SW480 (cell line): ENCODE results near the gene PPP2R2C.

Source experiments
- DNase-seq: peaks from one replicate; pipeline ENCODE4 v3.0.0-alpha.2; 2016; ENCODE audit warnings: low spot score

Gene PPP2R2C

DNA sequence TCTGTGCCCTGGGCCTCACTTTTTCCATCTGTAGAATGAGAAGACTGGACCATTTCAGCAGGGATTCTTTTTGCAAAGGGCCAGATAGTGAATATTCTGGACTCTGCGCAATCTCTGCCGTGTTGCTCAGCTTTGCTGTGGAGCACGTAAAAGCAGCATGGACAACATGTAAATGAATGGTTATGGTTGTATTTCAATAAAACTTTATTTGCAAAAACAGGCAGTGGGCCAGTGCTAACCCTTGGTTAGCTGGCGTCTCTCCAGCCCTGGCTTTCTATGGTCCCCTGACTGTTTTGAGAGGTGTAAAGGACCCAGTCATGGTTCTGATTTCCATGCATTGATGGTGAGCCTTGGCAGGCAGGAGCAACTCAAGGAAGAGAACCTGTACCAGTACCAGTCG is 184.1 kb downstream of the PPP2R2C start:
- DNase-seq, result no peak

DNA sequence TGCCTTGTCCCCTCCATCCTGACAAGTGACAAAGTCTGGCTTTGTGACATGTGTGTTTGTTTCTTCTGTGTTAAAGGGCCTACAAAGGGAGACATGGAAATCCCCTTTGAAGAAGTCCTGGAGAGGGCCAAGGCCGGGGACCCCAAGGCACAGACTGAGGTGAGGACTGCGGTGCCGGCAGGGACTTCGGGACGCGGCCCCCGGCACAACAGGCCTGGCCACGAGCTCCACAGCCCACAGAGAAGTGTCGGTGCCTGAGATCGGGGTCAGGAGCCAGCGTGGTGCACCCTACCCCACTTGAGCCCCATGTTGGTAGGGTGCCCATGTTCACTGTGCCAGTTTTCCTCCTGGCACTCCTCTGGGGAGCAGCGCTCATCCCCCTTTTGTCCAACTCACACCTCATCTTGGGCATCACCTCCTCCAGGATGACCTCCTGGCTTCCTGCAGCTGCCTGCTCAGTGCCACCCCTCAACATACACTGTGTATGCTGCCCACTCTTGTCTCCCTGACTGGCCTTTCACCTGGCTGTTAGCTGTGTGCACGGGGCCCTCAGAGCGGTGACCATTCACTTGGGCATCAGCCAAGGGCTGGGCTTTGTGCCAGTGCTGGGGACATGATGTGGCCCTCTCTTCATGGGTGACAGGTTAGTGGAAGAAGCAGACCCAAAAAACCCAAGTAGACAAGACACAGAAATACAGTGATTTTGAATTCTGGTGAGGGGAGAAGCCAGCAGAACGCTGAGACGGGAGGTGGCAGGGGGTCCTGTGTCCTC is 185.2 kb downstream of the PPP2R2C start:
- no peak for DNase-seq

DNA sequence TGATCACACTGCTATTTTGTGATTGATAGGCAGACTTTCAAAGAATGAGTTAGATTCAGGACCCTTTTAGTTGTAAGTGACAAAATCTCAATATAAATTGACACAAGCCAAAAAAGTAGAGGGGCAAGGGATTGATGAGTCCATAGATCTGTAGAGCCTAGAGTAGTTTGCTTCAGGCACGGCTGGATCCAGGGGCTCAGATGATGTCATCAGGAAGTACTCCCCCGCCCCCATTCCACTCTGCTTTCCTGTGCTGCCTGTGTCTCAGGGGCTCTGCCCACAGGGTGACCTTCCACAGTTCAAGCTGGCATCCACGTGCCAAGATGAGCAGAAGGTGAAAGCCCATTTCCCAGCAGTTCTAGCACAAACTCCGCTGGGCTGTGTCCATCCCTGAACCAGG is 189.1 kb downstream of the PPP2R2C start:
- no peak for DNase-seq

DNA sequence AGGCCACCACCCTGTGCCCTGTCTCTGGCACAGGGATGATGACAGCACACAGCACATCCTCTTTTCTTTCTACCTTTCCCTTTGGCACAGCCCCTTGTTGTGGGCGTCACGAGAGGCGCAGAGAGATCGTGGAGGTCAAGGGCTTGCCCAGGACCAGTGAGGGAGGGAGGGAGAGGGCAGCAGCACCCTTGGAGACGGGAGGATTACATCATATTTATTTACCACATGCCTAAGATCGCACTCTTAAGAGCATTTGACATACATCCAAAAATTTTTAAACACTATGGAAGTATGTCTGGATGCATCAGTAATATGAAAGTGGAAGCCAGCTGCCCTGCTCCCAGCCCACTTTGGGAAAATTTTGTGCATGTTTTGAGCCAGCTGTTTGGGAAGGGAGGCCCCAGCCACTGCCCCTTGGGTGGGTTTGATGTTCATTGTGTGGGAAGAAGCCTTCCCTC is 190.1 kb downstream of the PPP2R2C start:
- DNase-seq, result no peak

DNA sequence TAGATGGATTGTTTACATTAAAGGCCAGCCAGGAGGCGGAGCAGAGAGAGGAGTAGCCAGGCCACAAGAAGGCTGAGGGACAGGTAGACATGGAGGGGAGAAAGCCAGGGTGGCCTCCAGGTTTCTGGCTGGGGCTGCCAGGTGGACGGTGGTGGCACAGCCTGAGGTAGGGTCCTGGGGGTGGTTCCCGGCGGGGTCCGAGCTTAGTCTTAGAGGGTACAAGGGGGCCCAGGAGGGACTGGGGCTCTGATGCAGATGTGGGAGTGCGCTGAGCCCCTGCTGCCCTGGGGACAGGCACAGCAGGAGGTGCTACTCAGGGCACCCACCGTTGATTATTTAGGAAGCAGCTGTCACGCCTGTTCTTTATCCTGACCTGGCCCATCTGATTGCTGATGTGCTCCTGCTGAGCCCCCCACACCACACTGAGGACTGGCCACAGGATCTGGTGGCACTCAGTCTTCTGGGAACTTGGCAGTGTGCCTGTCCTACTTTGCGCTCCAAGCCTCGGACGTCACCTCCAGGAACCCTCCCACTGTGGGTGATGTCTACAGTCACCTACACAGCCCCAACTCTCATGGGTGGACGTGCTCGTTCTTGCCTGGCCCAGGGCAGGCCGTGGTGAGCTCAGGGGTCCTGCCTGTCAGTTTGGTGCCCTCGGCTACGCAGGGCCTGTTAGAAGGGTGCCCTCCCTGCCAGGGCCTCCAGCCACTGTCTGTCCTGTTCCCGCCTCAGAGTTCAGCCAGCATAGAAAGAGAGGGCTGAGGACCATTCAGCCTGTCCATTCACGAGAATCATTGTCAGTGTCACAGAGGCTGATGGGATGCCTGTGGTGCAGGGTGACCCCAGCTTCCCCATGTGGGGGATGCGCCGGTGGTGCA is 190.7 kb downstream of the PPP2R2C start:
- DNase-seq, result no peak

DNA sequence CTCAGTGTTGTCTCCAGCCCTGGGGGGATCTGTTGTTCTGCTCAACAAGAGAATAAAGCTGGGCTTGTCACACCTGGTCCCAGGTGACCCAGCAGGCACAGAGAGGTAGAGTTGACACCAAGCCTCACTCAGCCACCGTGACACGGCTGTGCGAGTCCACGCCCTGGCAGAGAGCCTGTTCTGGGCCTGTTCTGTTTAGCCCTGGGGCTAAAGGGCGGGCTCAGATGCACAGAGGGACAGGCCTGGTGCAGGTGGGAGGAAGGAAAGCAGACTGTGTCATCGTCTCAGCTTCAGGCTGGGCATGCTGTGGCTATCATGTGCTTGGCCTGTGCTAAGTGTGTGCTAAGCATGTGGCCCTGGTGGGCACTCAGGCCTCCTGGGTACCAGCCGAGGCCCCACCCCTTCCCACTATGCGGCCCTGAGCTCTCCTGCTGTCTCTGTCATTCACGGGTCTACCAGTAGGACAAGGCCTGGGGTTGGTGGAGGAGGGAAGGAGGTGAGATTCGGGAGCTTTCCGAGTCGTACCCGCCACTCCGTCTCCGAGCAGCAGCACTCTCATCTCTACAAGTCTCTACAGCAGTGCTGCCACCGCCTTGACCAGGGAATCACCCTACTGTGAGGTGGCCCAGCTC is 191.9 kb downstream of the PPP2R2C start:
- no peak for DNase-seq

DNA sequence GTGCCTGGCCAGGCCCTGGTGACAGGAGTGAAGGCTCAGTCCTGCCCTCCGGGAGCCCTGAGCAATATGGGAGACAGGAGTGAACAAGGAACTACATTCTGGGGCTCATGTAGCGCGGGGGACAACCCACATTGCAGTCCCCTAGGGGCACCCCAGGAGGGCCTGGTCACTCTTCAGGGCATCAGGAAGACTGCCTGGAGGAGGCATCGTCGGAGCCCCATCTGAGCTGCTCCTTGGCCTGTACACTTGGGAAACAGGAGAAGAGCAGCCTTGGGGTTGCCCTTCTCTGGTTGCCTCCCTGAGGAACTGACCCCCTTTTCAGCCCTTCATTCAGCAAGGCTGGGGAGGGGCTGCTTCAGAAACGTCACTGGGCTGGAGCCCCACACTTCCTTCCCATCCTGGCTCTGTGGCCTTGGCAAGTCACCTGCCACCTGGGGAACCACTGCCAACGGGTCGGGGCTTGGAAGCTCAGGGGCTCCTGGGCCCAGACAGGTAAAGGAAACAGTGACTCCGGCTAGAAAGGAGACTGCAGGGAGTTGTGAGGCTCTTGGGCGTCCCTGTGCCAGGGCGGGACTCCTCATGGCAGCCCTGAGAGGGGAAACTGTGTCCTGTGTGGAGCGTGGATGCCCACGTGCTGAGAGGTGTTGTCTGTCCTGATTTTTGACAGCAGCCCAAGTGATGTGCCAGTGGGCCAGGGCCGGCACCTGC is 192.7 kb downstream of the PPP2R2C start:
- DNase-seq, result no peak

DNA sequence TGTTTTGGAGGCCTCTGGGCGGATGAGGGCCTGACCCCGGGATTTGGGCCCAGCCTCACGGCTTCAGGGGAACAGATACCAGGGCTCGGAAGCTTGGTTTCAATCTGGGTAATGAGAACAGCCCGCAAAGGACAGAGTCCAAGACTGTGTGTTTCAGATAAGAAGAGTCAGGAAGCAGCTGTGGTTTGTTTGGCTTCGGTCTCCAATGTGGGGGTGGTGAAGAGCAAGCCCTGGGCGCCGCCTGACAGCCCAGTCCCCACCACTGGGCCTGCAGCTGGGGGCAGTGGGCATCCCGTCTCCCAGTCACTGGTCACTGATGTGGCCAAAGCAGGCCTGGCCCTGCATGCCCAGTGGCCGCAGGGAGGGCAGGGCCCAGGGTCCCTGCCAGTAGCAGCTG is 193.6 kb downstream of the PPP2R2C start:
- no peak for DNase-seq

DNA sequence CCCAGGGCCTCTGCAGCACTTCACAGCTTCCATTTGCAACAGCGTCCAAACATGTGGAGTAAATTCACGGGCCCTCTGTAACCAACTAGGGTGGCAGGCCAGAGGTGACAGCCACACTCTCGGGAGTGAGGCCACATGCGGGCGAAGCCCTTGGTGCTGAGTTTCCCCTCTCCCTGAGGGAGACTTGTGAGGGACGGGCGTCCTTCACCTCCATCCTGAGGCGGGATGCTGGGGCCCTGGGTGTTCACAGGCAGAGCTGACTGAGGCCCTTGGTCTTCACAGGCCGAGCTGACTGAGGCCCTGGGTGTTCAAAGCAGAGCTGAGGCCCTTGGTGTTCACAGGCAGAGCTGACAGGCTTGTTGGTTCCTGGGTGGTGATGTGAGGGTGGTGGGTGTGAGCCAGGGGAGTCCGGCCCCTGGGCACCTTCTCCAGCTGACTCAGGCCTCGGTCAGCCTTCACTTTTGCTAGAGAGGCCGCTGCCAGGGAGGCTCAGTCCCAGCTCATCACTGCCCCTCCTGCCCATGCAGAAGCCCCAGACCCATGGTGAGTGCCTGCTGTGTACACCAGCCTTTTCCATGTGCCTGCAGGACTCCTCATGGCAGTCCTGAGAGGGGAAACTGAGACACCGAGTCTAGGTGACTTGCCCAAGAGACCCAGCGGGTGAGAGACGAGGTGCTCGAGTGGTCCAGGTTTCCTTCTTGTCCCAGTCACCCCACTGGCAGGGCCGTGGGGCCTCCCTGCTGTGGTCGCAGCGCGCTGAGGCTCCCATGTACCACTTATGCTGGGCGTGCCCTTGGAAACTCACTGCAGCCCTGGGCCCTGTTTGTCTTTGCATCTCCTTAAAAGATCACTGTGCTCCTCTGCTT is 194.2 kb downstream of the PPP2R2C start:
- DNase-seq, result no peak

DNA sequence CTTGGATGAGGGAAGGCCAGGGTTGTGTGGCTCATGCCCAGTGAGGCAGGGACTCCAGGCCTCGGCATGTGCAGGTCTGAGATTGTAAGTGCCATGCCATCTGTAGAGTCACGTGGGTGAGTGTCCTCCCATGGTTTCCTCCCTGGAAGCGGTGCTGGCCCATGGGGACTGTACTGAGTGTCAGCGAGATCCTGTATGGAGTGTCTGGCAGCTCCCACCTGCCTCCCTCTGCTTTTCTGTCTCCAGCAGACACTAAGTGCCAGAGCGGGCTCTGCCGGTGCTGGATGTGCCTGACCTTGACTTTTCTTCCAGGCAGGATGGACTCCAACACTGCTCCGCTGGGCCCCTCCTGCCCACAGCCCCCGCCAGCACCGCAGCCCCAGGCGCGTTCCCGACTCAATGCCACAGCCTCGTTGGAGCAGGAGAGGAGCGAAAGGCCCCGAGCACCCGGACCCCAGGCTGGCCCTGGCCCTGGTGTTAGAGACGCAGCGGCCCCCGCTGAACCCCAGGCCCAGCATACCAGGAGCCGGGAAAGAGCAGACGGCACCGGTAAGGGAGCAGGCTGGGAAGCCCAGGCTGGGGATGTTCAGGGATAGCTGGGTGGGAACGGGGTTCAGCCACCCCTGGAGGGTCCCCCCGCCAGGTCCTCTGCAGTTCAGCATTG is 195.1 kb downstream of the PPP2R2C start:
- DNase-seq, result no peak

DNA sequence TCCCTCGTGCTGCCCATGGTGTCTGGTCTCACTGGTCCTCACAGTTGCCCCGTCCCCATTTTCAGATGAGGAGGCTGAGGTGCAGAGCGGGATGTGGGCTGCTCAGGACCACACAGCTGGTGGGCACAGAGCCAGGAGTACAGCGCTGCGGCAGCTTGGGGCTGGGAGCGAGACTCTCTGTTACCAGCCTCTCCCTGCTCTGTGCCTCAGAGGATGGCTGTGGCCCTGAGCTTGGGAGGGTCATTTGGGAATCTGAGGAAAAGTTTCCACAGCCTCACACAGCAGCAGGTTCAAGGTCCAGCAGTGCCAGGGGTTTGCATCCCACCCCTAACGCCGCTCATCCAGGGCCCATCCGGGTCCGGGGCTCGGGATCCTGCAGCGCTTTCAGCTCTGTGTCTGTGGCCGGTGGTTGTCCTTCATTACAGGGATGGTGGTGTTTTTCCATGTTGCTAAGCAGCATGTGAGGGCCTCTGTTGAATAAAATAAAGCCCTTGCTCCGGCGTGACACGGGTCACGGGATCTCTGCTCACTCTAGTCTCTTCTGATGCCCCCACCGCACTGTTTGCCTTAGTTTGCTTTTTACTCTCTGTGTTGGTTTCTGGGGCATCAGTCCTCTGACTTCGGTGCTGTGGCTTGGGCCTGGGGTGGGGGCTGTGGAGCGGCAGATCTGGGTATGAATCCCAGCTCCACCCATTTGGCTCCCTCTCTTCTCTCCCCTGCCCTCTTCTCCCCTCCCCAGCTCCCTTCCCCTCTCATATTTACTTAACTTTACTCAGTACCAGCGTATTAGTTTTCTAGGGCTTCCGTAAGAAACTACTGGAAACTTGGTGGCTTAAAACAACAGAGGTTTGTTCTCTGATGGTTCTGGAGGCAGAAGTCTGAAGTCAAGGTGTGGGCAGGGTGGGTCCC is 196.3 kb downstream of the PPP2R2C start:
- DNase-seq, result no peak

DNA sequence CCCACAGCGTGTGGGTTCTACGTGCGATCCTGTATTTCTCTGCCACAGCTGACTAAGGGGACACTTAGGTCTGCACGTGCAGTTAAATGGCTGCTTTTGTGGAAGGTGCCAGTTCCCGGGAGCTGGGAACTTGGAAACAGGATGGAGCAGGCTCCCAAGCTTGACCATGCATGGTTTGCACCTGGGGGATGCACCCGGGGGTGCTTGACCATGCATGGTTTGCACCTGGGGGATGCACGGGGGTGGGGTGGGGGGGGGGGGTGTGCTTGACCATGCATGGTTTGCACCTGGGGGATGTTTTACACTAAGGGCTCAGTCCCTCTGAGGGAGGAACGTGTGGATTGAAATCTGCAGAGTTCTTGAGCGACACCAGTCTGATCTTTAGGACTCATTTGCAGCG is 197.1 kb downstream of the PPP2R2C start:
- no peak for DNase-seq

DNA sequence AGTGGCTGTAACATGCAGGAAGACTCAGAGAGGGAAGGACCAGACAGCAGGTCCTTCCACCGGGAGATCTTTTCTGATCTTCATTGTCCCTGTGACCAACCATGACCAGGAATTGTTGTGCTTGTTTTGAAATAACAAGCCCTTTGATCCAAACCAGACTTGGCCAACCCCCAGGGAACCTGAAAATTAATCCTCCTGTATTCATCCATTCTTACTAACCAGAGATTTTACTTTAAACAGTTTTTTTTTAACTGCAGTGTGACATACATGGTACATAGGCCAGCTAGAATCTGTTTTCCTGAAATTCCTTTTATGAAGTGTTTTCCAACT is 198.8 kb downstream of the PPP2R2C start:
- DNase-seq, result peak; percentile 32

DNA sequence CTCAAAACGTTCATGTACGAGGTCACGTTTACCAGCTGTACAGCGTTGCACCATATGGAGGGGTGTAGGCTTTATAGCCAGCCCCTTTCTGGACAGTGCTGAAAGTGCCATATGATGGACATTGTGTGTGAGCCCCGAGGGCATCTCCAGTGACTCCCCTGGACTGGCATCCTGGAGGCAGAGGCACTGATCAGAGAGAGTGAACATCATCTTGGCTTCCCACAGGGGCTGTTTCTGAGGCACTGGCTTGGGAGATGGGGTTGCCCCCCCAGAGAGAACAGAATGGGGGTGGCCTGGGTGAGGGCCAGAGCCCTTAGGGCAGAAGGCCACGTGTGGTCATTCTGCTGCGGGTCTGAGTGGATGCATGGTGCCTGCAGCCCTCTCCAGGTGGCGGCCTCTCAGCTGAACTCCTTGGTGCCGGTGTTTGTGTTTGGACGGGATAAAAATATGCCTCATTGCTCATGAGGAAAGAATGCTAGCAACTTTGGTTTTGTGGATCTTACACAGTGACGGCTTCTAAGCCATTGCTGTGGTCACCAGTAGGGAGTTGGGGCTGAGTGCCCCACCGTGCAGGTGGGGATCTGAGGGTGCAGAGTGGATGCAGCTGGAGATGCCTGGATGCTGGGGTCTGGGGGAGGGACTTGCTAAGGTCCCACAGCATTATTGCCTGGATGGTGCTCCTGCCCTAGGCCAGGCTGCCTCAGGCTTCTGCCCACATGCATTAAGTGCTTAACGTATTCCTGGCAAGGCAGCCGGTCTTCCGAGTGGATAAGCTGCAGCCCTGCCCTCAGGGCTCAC is 199.4 kb downstream of the PPP2R2C start:
- peak; percentile 64 for DNase-seq

DNA sequence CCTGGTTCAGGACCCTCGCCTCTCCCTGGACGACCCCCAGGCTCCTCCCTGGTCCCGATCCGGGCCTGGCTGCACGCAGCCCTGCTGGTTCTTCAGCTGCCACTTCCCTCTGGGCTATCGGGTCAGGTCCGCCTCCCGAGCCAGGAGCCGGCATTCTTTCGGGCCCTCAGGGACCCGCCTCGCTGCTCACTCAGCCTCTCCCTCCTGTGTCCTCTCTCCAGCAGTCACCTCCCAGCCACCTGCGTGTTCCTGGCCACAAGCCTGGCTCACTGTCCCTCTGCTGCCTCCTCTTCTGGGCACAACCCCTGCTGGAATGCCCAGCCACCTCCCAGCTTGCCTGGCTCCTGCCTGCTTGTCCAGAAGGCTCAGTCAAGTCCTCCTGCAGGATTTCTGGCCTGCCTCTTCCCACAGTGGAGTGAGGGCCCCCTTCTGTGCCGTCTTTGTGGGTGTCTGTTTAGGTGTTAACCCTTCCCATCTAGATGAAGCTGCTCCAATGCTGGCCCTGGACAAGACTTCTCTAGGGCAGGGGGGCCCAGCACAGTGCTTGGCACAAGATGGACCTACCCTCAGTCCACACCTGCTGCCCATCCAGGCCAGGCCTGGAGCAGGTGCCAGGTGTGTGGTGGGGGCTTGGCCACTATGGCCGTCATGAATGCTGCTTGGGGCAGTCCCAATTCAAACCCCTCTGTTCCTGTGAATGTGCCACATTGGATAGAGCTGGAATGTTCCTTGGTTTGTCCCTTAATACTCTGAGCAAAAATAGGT is 200.5 kb downstream of the PPP2R2C start:
- peak; percentile 56 for DNase-seq

DNA sequence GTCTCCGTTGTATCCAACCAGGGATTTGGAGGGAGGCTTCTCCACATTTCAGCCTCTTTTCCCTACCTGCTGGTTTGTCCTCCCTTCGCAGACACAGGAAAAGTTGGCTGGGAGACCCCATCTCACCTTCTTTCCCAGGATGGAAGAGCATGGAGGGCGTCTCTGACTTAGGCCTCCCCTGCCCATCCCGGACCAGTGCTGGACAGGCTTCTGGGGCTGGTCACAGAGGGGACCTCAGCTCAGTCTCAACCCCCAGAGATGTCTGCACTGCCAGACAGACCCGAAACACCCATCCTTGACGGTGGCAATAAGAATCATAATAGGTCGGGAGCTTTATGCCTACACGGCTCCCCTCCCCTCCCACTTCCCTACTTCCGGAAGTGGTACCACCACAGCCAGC is 201.2 kb downstream of the PPP2R2C start:
- peak; percentile 7 for DNase-seq

DNA sequence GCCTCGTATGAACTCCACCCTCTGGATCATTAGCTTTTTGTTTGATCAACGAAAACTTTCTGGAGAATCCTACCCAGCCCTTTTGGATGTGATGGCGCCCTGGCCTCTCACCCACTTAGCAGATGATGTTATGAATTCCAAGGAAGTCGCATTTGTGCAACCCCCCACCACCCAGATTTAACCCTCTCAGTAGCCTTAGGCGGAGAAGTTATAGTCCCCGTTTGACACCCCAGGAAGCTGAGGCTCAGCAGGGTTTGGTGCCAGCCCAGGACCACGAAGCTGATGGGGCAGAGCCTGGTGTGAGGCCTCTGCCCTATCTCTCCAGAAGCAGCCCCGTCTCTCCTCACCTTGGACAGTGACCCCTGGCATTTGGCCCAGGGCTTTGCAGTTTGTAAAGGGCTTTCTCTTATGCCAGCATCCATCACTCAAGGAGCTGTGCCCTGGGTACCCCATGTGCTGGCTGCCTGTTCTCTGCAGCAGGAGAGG is 201.7 kb downstream of the PPP2R2C start:
- peak; percentile 8 for DNase-seq
